ENCODE results near the gene APMAP. TPM values are rescaled to one million over a fixed set of nuclear protein-coding genes. Genes with fewer than 3 reads are reported as not detected.

Gene APMAP
- total and polyA plus RNA-seq, 2 of the 13 experiments (the other 11 are each of a cell fraction or from before 2014, with no cell fraction given), result 168 to 214 TPM

DNA sequence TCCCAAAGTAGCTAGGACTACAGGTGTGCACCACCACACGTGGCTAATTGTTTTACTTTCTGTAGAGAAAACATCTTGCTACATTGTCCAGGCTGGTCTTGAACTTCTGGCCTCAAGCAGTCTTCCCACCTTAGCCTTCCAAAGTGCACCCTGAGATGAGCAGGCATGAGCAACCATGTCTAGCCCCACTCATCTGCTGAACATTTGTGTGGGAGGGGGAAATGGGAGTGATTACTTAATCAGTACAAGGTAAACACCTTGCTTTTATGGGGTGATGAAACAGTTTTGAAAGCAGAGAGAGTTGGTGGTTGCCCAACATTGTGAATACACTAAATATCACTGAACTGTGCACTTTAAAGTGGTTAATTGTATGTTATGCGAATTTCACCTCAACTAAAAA lies 5.3 kb downstream of the APMAP start (continued):
- TF ChIP-seq, protein P1, sequence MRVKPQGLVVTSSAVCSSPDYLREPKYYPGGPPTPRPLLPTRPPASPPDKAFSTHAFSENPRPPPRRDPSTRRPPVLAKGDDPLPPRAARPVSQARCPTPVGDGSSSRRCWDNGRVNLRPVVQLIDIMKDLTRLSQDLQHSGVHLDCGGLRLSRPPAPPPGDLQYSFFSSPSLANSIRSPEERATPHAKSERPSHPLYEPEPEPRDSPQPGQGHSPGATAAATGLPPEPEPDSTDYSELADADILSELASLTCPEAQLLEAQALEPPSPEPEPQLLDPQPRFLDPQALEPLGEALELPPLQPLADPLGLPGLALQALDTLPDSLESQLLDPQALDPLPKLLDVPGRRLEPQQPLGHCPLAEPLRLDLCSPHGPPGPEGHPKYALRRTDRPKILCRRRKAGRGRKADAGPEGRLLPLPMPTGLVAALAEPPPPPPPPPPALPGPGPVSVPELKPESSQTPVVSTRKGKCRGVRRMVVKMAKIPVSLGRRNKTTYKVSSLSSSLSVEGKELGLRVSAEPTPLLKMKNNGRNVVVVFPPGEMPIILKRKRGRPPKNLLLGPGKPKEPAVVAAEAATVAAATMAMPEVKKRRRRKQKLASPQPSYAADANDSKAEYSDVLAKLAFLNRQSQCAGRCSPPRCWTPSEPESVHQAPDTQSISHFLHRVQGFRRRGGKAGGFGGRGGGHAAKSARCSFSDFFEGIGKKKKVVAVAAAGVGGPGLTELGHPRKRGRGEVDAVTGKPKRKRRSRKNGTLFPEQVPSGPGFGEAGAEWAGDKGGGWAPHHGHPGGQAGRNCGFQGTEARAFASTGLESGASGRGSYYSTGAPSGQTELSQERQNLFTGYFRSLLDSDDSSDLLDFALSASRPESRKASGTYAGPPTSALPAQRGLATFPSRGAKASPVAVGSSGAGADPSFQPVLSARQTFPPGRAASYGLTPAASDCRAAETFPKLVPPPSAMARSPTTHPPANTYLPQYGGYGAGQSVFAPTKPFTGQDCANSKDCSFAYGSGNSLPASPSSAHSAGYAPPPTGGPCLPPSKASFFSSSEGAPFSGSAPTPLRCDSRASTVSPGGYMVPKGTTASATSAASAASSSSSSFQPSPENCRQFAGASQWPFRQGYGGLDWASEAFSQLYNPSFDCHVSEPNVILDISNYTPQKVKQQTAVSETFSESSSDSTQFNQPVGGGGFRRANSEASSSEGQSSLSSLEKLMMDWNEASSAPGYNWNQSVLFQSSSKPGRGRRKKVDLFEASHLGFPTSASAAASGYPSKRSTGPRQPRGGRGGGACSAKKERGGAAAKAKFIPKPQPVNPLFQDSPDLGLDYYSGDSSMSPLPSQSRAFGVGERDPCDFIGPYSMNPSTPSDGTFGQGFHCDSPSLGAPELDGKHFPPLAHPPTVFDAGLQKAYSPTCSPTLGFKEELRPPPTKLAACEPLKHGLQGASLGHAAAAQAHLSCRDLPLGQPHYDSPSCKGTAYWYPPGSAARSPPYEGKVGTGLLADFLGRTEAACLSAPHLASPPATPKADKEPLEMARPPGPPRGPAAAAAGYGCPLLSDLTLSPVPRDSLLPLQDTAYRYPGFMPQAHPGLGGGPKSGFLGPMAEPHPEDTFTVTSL (CRISPR knock-in tag; IDR thresholded peaks at IDR 0.05; ENCODE audit: borderline replicate concordance), result peak; percentile 73; the same call in 1 of the 2 replicates
- TF ChIP-seq SMARCE1 (IDR thresholded peaks at IDR 0.05; ENCODE audit: borderline replicate concordance) (no peak), FOXA3 (CRISPR knock-in tag; IDR thresholded peaks at IDR 0.05) (peak; percentile 98), U2AF2 (IDR thresholded peaks at IDR 0.05; ENCODE audit: low read depth, low read length) (no peak), RCOR2 (CRISPR knock-in tag; IDR thresholded peaks at IDR 0.05) (no peak; the same call in 1 of the 2 replicates), MAZ (IDR thresholded peaks at IDR 0.05; ENCODE audit: borderline replicate concordance, low read depth, low read length) (peak; percentile 47; the same call in 1 of the 2 replicates), MAZ (CRISPR knock-in tag; IDR thresholded peaks at IDR 0.05; ENCODE audit: low read depth) (peak; percentile 79; the same call in 1 of the 2 replicates), PLRG1 (conservative IDR thresholded peaks at IDR 0.05) (no peak), ZNF879 (CRISPR knock-in tag; IDR thresholded peaks at IDR 0.05) (no peak), ZNF510 (CRISPR knock-in tag; IDR thresholded peaks at IDR 0.05; ENCODE audit: low read depth) (no peak), SUZ12 (IDR thresholded peaks at IDR 0.05; ENCODE audit: low read depth, low read length) (no peak), NFE2 (CRISPR knock-in tag; IDR thresholded peaks at IDR 0.05) (no peak), HNF4A (CRISPR knock-in tag; IDR thresholded peaks at IDR 0.05) (peak; percentile 83), NFKBIZ (CRISPR knock-in tag; IDR thresholded peaks at IDR 0.05) (peak; percentile 30; the same call in 1 of the 2 replicates), MIER3 (CRISPR knock-in tag; IDR thresholded peaks at IDR 0.05; ENCODE audit: borderline replicate concordance) (peak; percentile 79; the same call in 1 of the 2 replicates), ZNF782 (CRISPR knock-in tag; IDR thresholded peaks at IDR 0.05; ENCODE audit: borderline replicate concordance) (no peak; the same call in 1 of the 2 replicates), CHD4 (IDR thresholded peaks at IDR 0.05; ENCODE audit: borderline replicate concordance, low read length) (peak; percentile 66; the same call in 1 of the 2 replicates), ZNF160 (CRISPR knock-in tag; IDR thresholded peaks at IDR 0.05) (no peak)
- TF ChIP-seq, protein P2, sequence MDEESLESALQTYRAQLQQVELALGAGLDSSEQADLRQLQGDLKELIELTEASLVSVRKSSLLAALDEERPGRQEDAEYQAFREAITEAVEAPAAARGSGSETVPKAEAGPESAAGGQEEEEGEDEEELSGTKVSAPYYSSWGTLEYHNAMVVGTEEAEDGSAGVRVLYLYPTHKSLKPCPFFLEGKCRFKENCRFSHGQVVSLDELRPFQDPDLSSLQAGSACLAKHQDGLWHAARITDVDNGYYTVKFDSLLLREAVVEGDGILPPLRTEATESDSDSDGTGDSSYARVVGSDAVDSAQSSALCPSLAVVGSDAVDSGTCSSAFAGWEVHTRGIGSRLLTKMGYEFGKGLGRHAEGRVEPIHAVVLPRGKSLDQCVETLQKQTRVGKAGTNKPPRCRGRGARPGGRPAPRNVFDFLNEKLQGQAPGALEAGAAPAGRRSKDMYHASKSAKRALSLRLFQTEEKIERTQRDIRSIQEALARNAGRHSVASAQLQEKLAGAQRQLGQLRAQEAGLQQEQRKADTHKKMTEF (CRISPR knock-in tag; IDR thresholded peaks at IDR 0.05), result peak; percentile 82
- TF ChIP-seq, protein P3, sequence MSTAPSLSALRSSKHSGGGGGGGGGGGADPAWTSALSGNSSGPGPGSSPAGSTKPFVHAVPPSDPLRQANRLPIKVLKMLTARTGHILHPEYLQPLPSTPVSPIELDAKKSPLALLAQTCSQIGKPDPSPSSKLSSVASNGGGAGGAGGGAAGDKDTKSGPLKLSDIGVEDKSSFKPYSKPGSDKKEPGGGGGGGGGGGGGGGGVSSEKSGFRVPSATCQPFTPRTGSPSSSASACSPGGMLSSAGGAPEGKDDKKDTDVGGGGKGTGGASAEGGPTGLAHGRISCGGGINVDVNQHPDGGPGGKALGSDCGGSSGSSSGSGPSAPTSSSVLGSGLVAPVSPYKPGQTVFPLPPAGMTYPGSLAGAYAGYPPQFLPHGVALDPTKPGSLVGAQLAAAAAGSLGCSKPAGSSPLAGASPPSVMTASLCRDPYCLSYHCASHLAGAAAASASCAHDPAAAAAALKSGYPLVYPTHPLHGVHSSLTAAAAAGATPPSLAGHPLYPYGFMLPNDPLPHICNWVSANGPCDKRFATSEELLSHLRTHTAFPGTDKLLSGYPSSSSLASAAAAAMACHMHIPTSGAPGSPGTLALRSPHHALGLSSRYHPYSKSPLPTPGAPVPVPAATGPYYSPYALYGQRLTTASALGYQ (CRISPR knock-in tag; IDR thresholded peaks at IDR 0.05), result peak; percentile 47; the same call in 1 of the 2 replicates
- TF ChIP-seq, protein P4, sequence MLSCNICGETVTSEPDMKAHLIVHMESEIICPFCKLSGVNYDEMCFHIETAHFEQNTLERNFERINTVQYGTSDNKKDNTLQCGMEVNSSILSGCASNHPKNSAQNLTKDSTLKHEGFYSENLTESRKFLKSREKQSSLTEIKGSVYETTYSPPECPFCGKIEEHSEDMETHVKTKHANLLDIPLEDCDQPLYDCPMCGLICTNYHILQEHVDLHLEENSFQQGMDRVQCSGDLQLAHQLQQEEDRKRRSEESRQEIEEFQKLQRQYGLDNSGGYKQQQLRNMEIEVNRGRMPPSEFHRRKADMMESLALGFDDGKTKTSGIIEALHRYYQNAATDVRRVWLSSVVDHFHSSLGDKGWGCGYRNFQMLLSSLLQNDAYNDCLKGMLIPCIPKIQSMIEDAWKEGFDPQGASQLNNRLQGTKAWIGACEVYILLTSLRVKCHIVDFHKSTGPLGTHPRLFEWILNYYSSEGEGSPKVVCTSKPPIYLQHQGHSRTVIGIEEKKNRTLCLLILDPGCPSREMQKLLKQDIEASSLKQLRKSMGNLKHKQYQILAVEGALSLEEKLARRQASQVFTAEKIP (CRISPR knock-in tag; IDR thresholded peaks at IDR 0.05; ENCODE audit: borderline replicate concordance), result no peak

All from HepG2 (cell line).